Activated CD8-positive, alpha-beta T cell treated with anti-CD3 and anti-CD28 coated beads for 36 hours (primary cell): ENCODE results near the gene MYEOV. TPM values are rescaled to one million over a fixed set of nuclear protein-coding genes. Genes with fewer than 3 reads are reported as not detected.

Source experiments
- ATAC-seq: fragments of 200-7000 bp; cut with Tn5 transposase; one replicate; pipeline ENCODE4 v1.10.0; 2021; ENCODE audit warnings: mild to moderate bottlenecking, moderate library complexity
- CTCF ChIA-PET: fragments of 350-600 bp; sonication (Branson Sonifier 250); formaldehyde crosslinking; loops from one replicate; lab custom pipeline; 2021; ENCODE audit warnings: antibody characterized with exemption; lab: Charles Lee
- POLR2A ChIA-PET: fragments of 350-600 bp; sonication (Branson Sonifier 250); formaldehyde crosslinking; loops from one replicate; lab custom pipeline; 2021; ENCODE audit warnings: antibody characterized with exemption; lab: Charles Lee
- DNase-seq: peaks from one replicate; pipeline ENCODE4 v3.0.0-alpha.2; 2020
- H3K27ac Mint-ChIP-seq: one replicate; pipeline ENCODE4 v1.8.0; 2021; ENCODE audit warnings: mild to moderate bottlenecking, mixed read lengths
- H3K27me3 Mint-ChIP-seq: one replicate; pipeline ENCODE4 v1.8.0; 2021; ENCODE audit warnings: mixed read lengths
- H3K36me3 Mint-ChIP-seq: one replicate; pipeline ENCODE4 v1.8.0; 2021; ENCODE audit warnings: low read depth, mixed read lengths
- H3K4me1 Mint-ChIP-seq: one replicate; pipeline ENCODE4 v1.8.0; 2021; ENCODE audit warnings: low read depth, mixed read lengths
- H3K4me3 Mint-ChIP-seq: one replicate; pipeline ENCODE4 v1.8.0; 2021; ENCODE audit warnings: mild to moderate bottlenecking, moderate library complexity, mixed read lengths
- H3K9me3 Mint-ChIP-seq: one replicate; pipeline ENCODE4 v1.8.0; 2021; ENCODE audit warnings: mixed read lengths
- intact Hi-C: fragments of 100-400 bp; cut with micrococcal nuclease; formaldehyde crosslinking; loops from one replicate; pipeline ENCODE4 v1.10.0; 2022
- total RNA-seq, 2 experiments: library from RNA; stranded (reverse); gene quantifications; one replicate each; pipeline ENCODE4 v1.2.3, GENCODE V29; 2021
- TF ChIP-seq, protein P1 (sequence below): fragments of 200-600 bp; IDR thresholded peaks from one replicate; pipeline ENCODE4 v1.8.0; 2022; ENCODE audit warnings: antibody characterized with exemption, mild to moderate bottlenecking

MYEOV gene
- total RNA-seq, 2 experiments from 2014 or later: not detected

DNA sequence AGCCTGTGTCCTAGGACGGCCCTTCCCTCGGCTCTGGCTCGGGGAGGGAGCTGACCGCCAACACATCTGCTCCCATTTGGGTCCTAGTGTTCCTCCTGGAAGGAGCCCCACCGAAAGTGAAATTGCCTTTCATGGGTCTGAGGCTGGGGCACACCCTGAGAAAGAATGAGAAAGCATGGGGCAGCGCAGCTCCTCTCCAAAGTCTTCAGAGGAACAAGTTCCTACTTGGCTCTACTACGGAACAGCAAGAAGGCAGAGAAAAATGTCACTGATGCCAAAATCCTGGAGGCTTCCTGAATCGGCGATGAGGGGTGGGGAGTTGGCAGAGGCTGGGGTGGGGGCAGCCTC, 41.5 kb upstream of the MYEOV start:
- Mint-ChIP-seq H3K27me3 (peaks cover 6% of the 10 kb centered on the region), H3K9me3 (peaks cover 16% of the 10 kb centered on the region), H3K27ac (no peak overlapping the region), H3K4me1 (no peaks in the 10 kb centered on the region), H3K4me3 (no peak overlapping the region), H3K36me3 (no peaks in the 10 kb centered on the region)
- CTCF ChIA-PET: no interaction called here
- DNase-seq: no peak
- ATAC-seq: no peak
- POLR2A ChIA-PET: no interaction called here
- intact Hi-C loops: no loop called here
- TF ChIP-seq, protein P1, sequence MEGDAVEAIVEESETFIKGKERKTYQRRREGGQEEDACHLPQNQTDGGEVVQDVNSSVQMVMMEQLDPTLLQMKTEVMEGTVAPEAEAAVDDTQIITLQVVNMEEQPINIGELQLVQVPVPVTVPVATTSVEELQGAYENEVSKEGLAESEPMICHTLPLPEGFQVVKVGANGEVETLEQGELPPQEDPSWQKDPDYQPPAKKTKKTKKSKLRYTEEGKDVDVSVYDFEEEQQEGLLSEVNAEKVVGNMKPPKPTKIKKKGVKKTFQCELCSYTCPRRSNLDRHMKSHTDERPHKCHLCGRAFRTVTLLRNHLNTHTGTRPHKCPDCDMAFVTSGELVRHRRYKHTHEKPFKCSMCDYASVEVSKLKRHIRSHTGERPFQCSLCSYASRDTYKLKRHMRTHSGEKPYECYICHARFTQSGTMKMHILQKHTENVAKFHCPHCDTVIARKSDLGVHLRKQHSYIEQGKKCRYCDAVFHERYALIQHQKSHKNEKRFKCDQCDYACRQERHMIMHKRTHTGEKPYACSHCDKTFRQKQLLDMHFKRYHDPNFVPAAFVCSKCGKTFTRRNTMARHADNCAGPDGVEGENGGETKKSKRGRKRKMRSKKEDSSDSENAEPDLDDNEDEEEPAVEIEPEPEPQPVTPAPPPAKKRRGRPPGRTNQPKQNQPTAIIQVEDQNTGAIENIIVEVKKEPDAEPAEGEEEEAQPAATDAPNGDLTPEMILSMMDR: no peak

DNA sequence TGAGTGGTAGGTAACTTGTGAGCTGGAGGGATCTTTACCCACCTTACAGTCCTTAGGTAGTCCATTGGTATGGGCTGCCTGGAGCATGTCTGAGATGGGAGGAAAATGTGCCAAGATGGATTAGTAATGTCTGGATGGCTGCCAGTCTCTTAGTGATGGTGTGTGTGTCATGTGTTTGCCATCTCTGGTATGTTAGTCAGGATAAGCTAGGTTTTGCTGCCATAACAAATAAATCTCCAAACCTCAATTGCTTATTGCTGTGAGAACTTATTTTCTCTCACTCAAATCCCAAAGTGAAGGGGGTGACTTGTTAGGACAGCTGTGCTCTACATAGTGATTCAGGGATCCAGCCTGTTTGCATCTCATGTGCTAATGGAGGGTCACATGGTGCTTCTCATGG, 40.9 kb upstream of the MYEOV start:
- peaks cover 16% of the 10 kb centered on the region for H3K9me3 Mint-ChIP-seq
- no peak overlapping the region for H3K27ac Mint-ChIP-seq
- intact Hi-C loops: no loop called here
- H3K4me1 Mint-ChIP-seq: peaks cover 2% of the 10 kb centered on the region
- H3K4me3 Mint-ChIP-seq: no peak overlapping the region
- H3K36me3 Mint-ChIP-seq: no peaks in the 10 kb centered on the region
- peaks cover 6% of the 10 kb centered on the region for H3K27me3 Mint-ChIP-seq
- DNase-seq: no peak
- ATAC-seq: no peak
- TF ChIP-seq, protein P1: no peak
- CTCF ChIA-PET: no interaction called here
- POLR2A ChIA-PET: no interaction called here

DNA sequence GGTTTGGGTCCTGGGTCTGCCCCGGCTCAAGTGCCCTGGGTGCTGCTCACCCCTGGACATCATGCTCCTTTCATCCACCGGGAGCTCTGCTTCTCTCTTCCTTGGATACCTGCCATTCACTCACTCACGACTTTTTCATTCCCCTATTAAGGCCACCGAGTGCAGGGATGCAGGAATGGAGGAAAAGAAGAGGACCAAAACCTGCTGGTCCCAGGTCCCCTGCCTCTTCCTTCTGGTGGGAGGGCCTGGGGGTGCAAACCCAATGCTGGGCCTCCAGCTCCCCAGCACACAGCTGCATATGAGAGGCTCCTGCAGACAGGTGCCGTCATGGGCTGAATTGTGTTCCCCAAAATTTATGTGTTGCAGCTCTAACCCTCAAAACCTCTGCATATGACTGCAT, 36.8 kb upstream of the MYEOV start:
- H3K4me3 Mint-ChIP-seq: no peak overlapping the region
- ATAC-seq: no peak
- TF ChIP-seq, protein P1: no peak
- H3K27ac Mint-ChIP-seq: no peak overlapping the region
- no peak for DNase-seq
- CTCF ChIA-PET: no interaction called here
- intact Hi-C loops: no loop called here
- POLR2A ChIA-PET: interaction anchor here (1.2 kb wide), 1 partner anchor 41 kb away, joined by 3 read pairs; no protein-coding TSS in a partner anchor
- peaks cover 5% of the 10 kb centered on the region for H3K27me3 Mint-ChIP-seq
- H3K4me1 Mint-ChIP-seq: peaks cover 5% of the 10 kb centered on the region
- no peaks in the 10 kb centered on the region for H3K36me3 Mint-ChIP-seq
- peaks cover 16% of the 10 kb centered on the region for H3K9me3 Mint-ChIP-seq

DNA sequence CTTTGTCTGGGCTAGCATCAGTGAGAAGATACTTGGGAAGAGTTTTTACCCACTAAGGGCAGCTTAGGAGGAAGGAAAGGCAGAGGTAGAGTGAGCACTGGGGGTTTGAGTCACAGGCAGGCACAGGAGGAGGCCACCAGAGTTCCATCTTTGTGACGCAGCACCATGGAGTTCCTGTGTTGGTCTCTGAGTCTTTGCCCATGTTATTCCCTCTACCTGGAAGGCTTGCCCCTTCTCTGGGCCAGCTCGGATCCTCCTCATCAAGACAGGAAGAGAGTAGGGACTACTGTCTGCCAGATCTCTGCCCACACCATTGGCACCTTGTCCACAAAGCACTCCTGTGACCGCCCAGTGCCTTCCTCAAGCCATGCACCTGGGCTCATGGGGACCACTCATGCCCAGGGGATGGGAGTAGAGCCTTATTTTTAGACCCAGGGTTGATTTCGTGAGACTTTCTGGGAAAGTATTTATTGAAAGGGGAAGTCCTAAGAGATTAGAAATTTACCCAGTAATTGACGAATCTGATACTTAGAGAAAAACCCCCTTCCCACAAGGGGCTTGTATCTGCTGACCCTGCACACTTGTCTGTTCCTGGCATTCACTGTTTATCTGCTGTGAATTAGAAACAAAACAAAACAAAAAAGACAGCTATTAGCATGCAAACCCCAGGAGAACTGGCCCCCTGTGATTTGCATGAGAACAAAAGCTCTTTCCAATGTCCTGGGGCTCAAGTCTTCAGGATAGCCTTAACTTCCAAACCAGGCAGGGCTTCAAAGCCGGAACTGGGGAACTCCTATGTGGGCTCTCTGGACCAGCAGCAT, 35.9 kb upstream of the MYEOV start:
- Mint-ChIP-seq H3K27me3 (peaks cover 2% of the 10 kb centered on the region), H3K4me1 (peaks cover 5% of the 10 kb centered on the region), H3K4me3 (no peak overlapping the region), H3K27ac (no peak overlapping the region), H3K36me3 (no peaks in the 10 kb centered on the region), H3K9me3 (peaks cover 12% of the 10 kb centered on the region)
- TF ChIP-seq, protein P1: no peak
- ATAC-seq (no peak), DNase-seq (no peak)
- CTCF ChIA-PET: interaction anchor here (1.2 kb wide), 1 partner anchor 14 kb away, joined by 3 read pairs; no protein-coding TSS in a partner anchor
- intact Hi-C loops: no loop called here
- POLR2A ChIA-PET: no interaction called here

DNA sequence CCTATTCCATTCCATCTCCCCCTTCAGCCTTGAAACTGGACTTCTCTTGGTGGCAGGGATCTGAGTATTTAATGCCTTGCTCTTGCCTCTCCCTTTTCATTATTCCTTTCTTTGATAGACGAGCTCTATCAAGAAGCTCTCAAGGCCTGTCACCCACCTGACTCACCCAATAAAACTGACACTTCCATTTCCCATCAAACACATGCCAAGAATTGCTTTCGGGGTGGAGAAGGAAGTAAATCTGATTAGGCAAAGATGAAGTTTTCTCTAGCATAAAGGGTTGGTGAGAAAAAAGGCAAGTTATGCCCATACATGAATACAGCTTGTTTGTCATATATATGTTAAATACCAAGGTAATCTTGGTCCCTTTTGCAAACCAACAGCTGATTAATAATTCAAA, 34.9 kb upstream of the MYEOV start:
- TF ChIP-seq, protein P1: no peak
- Mint-ChIP-seq H3K27ac (no peak overlapping the region), H3K9me3 (peaks cover 8% of the 10 kb centered on the region), H3K4me1 (peaks cover 5% of the 10 kb centered on the region), H3K36me3 (no peaks in the 10 kb centered on the region), H3K27me3 (peaks cover 2% of the 10 kb centered on the region), H3K4me3 (no peak overlapping the region)
- ATAC-seq (no peak), DNase-seq (no peak)
- intact Hi-C loops: no loop called here
- ChIA-PET CTCF (interaction anchor here (1.2 to 1.7 kb wide), 2 partner anchors 15 to 34 kb away, joined by 3 to 8 read pairs; no protein-coding TSS in a partner anchor), POLR2A (no interaction called here)
